HG03159 (cell line): ENCODE results near the gene PDE7B.

Experiments
- ATAC-seq: cut with Tn5 transposase; IDR thresholded peaks from one replicate; pipeline ENCODE4 v1.9.1; 2021; ENCODE audit warnings: mild to moderate bottlenecking, moderate library complexity; ENCODE audit not compliant: unreplicated experiment

PDE7B gene

DNA sequence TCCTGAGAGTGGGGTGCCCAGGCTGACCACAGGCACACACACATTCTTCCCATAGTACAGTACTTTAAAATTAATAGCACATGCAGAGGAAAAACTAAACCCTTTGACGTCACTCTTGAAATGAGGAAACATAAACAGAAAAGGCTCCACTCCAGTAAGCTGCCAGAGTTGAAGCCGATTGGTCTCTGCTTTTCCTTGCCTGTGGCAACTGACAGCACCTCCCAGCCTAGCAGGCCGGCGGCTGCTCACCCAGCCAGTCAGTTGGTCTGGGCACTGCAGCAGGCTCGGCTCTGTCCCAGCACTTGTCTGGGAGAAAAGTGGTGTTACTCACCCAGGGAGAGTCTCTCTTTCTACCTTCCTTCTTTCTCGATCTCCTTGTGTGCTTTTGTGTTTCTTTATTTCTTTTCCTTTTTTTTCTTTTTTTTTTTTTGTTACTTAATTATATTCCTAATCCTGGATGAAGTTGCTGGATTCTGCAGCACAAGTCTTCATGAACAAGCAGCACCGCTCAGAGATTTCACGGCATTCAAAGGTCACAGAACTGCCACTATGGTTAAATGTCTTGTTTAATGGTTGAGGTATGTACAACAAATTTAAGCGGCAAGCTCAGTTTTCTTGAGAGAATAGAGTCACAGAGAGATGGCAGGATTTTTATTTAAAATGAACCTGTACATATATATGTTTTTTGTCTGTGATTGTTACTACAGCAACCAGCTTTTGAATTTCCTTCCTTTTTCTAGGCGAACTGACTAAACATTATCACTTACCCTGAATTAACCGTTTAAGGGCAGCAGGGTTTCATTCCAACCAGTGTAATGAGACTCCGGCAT lies at the start of gene PDE7B:
TSS of gene PDE7B (plus strand) at position 260 of the 830 bp plus-strand sequence.
- ATAC-seq = peak; percentile 75

GRCh38 chr6:135801755-135802465 lies 49.6 kb upstream of the PDE7B start:
- no peak for ATAC-seq

GRCh38 chr6:135810486-135810885 lies 41.0 kb upstream of the PDE7B start:
- ATAC-seq = no peak

GRCh38 chr6:135811170-135811569 lies 40.3 kb upstream of the PDE7B start:
- ATAC-seq = no peak

- no peak for ATAC-seq
Observed at GRCh38 chr6:135811644-135812526, 39.6 kb upstream of the PDE7B start.

DNA sequence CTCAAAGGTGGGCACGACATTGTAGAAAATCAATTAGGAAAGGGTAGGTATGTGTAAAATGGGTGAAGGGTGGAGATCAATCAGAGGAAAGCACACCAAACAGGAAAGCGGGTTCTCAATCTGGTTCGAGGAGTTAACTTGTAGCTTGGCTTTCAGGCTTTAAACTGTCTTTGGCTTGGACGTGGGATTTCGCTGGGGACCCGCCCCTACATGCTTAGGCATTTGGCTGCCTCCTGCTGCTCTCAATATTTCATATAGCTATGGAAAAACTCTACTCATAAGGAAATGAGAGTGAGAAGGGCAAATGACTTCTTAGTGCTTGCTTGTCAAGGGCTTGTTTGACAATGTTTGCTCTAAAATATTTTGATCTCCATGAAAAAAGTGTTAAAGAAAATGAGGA lies 38.1 kb upstream of the PDE7B start:
- ATAC-seq = no peak

- ATAC-seq = no peak
Observed at GRCh38 chr6:135814043-135814442, 37.5 kb upstream of the PDE7B start.

DNA sequence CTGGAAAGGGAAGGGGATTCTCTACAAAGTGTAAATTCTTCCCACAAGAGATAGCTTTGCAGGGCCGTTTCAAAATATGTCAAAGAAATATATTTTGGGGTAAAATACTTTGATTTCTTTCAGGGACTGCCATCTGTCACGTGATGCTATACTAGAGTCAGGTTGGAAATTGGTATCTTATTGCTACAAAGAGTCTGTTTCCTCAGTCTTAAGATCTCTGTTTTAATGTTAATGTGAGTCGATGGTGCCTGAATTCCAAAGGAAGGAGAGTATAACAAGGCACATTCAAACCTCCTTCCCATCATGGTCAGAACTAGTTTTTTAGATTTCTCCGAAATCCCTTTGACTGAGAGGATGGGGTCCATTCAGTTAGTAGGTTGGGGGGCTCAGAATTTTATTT lies 36.3 kb upstream of the PDE7B start:
- ATAC-seq = no peak

- no peak for ATAC-seq
Observed at GRCh38 chr6:135817035-135817434, 34.5 kb upstream of the PDE7B start.

DNA sequence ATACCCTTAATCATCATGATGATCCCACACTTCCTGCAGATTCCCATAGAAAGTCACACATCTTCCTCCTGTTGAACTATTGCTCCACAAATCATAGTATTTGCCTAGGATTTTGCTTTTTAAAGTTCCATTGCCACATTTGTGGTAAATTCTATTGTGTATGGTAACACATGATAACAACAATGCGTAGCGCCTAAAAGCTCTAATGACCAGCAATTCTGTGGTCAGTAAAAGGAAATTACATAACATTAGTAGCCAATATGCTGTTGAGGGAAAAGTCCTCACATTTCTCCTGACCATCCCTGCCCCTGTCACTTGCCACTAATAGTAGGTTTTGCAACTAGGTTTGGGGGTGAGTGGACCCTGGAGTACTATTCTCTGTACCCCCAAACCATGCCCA lies 31.8 kb upstream of the PDE7B start:
- no peak for ATAC-seq

DNA sequence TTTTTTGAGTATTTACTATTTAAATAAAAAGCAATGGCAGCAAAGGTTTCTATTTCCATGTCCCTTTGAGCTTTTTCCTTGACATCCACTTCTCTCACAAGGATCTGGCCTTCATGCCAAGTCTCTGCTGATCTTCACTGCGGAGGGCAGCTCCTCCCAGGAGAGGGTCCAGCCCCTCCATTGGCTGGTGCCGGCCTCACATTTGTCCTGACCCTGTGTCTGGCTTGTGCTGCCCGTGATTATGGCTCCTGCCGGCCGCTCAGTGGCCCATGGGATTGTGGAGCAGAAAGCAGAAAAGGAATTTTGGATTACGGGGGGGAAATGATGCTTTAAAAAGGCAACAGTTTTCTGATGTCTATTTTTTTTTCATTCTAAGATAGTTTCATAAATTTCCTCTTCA lies 31.2 kb upstream of the PDE7B start:
- no peak for ATAC-seq

GRCh38 chr6:135823851-135824250 lies 27.6 kb upstream of the PDE7B start:
- ATAC-seq = no peak

GRCh38 chr6:135826236-135826804 lies 25.2 kb upstream of the PDE7B start:
- ATAC-seq = no peak

- ATAC-seq = no peak
Observed at GRCh38 chr6:135828021-135828420, 23.5 kb upstream of the PDE7B start.

DNA sequence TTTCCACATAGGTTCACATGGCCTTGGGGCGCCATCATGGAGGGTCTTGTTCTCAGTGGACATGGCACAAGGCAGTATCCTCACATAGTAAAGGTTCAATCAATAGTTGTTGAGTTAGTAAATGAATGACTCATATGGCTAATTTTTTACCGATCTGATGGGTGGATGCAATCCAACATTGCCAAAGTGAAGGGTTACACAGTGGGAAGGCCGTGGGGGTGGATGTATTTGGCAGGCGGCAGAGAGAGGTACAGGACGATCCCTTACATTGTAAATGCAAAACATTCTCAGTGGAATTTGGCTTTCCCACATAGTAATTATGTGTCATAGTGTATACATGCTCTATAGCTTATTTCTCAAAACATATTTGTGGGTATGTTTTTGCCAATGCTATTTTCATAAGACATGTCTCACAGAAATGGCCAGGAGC lies 21.0 kb upstream of the PDE7B start:
- ATAC-seq = no peak

GRCh38 chr6:135831016-135831415 lies 20.5 kb upstream of the PDE7B start:
- ATAC-seq = no peak

DNA sequence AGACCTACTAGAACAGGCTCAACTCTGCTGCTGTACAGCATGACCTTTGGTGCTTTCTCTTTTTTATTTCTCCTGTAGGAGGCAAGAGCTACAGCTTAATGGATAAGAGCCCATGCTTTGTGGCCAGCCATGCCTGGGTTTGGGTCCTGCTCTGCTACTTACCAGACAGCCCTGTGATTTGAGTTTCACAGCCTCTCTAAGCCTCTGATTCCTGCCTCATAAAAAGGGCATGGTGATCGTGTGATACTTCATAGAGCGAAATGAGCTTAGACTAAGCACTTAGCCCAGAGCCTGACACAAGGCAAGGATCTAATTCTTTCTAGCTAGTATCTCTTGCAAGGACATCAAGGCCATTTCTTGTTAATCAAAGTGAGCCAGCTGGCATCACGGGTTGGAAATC lies 19.3 kb upstream of the PDE7B start:
- no peak for ATAC-seq

DNA sequence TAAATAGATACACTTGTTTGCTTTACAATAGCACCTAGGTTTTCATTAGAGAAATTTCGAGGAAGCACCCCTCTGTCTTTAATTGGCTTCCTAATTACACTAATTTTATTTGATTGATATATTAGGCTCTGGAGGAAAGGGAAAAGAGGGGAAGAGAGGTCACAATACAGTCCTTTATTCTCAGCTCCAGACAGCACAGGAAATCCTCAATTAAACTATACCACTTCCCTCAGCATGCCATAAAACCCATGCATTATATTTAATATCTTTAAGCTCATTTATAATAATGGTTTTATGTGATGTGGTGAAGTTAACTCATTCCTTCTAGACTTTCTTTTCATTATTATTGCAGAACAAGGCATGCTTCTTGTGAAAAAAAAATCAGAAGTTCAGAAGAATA lies 17.7 kb upstream of the PDE7B start:
- ATAC-seq = no peak

DNA sequence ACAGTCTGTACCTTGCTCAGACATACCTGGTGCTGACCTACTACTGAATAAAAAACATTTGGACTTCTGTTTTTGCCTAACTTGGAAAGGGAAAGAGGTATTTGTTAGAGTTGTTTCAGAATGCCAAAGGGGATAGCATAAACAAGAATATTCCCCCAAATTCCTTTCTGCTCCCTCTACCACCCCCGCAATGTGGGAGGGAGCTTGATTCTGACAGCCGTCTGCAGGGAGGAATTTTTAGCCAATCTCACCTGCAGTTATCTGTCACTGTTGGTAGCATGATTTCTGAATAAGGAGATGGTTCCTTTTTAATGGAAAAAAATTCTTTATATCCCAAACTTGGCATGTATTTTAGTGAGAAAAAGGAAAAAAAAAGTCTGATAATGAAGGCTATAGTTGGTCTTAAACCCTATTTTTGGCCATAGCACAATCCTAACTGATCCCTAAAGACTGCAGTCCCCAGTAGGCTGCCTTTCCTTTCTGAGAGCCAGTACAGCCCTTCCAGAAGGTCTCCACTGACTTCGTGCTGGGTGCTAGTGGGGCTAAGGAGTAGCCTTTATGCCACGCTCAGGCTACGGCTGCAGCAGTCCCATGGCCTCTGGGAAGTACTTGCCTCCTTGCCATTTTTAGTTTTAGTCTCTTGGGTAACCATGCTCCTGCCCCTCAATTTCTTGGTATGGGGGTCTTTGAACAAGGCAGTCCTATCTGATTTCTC lies 13.6 kb upstream of the PDE7B start:
- no peak for ATAC-seq

DNA sequence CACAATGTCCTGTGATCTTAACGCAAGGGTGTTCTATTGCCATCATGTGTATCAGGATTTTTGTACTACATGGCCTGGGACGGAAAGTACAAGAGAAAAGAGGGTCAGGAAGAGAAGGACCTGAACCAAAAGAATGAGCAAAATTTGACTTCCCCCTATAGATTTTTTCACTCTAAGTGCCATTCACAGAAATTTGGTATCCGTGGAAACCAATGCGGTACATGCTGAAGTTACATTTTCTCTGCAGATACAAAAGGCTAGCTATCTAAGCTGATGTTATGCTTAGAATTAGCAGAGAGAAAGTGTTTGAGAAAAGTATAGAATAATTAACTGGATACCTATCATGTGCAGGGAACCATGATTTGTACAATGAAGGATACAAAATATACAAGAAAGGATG lies 12.4 kb upstream of the PDE7B start:
- ATAC-seq = no peak
